H9 (cell line): ENCODE data around the gene KIF26B. TPM values are rescaled to one million over a fixed set of nuclear protein-coding genes. Genes with fewer than 3 reads are reported as not detected.
A peak's percentile ranks its signal among the peaks of the same experiment; 100 is the strongest.

Experiments
- DNase-seq: peaks from one replicate; pipeline ENCODE4 v3.0.0-alpha.2; 2017
- H2AFZ ChIP-seq: one replicate; pipeline ENCODE4 v1.6.1; 2013; ENCODE audit warnings: mild to moderate bottlenecking, low read length, control low read depth, moderate library complexity
- H2AK5ac ChIP-seq: 2 replicates; pipeline ENCODE4 v1.6.1; 2013; ENCODE audit warnings: low read length, control low read depth, mixed read lengths; ENCODE audit not compliant: insufficient read length
- H2BK120ac ChIP-seq: one replicate; pipeline ENCODE4 v1.6.1; 2013; ENCODE audit warnings: low read depth, mild to moderate bottlenecking, low read length, control low read depth, inconsistent platforms; ENCODE audit not compliant: poor library complexity, severe bottlenecking
- H2BK12ac ChIP-seq: 2 replicates; pipeline ENCODE4 v1.6.1; 2013; ENCODE audit warnings: low read length, control low read depth, mixed read lengths, low read depth; ENCODE audit not compliant: insufficient read length
- H2BK15ac ChIP-seq: 2 replicates; pipeline ENCODE4 v1.6.1; 2013; ENCODE audit warnings: low read depth, low read length, control low read depth
- H2BK20ac ChIP-seq: one replicate; pipeline ENCODE4 v1.6.1; 2013; ENCODE audit warnings: low read depth, mild to moderate bottlenecking, low read length, control low read depth, inconsistent platforms; ENCODE audit not compliant: poor library complexity, severe bottlenecking
- H2BK5ac ChIP-seq: 2 replicates; pipeline ENCODE4 v1.6.1; 2013; ENCODE audit warnings: low read length, control low read depth, mixed read lengths; ENCODE audit not compliant: insufficient read length
- H3K14ac ChIP-seq: 2 replicates; pipeline ENCODE4 v1.6.1; 2013; ENCODE audit warnings: low read length, control low read depth; ENCODE audit not compliant: insufficient read depth
- H3K18ac ChIP-seq: 2 replicates; pipeline ENCODE4 v1.6.1; 2013; ENCODE audit warnings: low read depth, mild to moderate bottlenecking, mixed read lengths, low read length, control low read depth; ENCODE audit not compliant: insufficient read length
- H3K23ac ChIP-seq: 2 replicates; pipeline ENCODE4 v1.6.1; 2013; ENCODE audit warnings: low read length, control low read depth, mixed read lengths, low read depth; ENCODE audit not compliant: insufficient read length
- H3K23me2 ChIP-seq: 2 replicates; pipeline ENCODE4 v1.6.1; 2013; ENCODE audit warnings: low read depth, mild to moderate bottlenecking, mixed read lengths, low read length, control low read depth; ENCODE audit not compliant: insufficient read length, poor library complexity, severe bottlenecking
- H3K27ac ChIP-seq: 2 replicates; pipeline ENCODE4 v1.5.1; 2013; ENCODE audit warnings: low read length, control low read depth, mixed read lengths, low read depth; ENCODE audit not compliant: insufficient read length
- H3K27me3 ChIP-seq: 2 replicates; pipeline ENCODE4 v1.6.1; 2013; ENCODE audit warnings: low read length, control low read depth, inconsistent platforms; ENCODE audit not compliant: insufficient read depth
- H3K4ac ChIP-seq: 2 replicates; pipeline ENCODE4 v1.6.1; 2013; ENCODE audit warnings: low read depth, mild to moderate bottlenecking, control low read depth, inconsistent platforms, low read length, moderate library complexity
- H3K4me1 ChIP-seq: 2 replicates; pipeline ENCODE4 v1.6.1; 2013; ENCODE audit warnings: low read length, control low read depth, inconsistent platforms; ENCODE audit not compliant: insufficient read depth
- H3K4me2 ChIP-seq: 2 replicates; pipeline ENCODE4 v1.6.1; 2013; ENCODE audit warnings: low read length, control low read depth, mixed read lengths; ENCODE audit not compliant: insufficient read length, insufficient read depth
- H3K56ac ChIP-seq: 2 replicates; pipeline ENCODE4 v1.6.1; 2013; ENCODE audit warnings: low read depth, mild to moderate bottlenecking, mixed read lengths, low read length, control low read depth; ENCODE audit not compliant: insufficient read length
- H3K79me1 ChIP-seq: 2 replicates; pipeline ENCODE4 v1.6.1; 2013; ENCODE audit warnings: low read depth, mild to moderate bottlenecking, moderate library complexity, low read length, control low read depth, inconsistent platforms; ENCODE audit not compliant: insufficient read depth, poor library complexity, severe bottlenecking
- H3K79me2 ChIP-seq: 2 replicates; pipeline ENCODE4 v1.6.1; 2013; ENCODE audit warnings: low read length, control low read depth, inconsistent platforms; ENCODE audit not compliant: insufficient read depth
- H3K9ac ChIP-seq: 2 replicates; pipeline ENCODE4 v1.6.1; 2013; ENCODE audit warnings: low read length, control low read depth, mixed read lengths; ENCODE audit not compliant: insufficient read length; ENCODE audit errors: extremely low read depth
- H3K9me3 ChIP-seq: one replicate; pipeline ENCODE4 v1.6.1; 2013; ENCODE audit warnings: low read depth, low read length, inconsistent platforms; ENCODE audit not compliant: control insufficient read depth
- H3T11ph ChIP-seq: one replicate; pipeline ENCODE4 v1.6.1; 2013; ENCODE audit warnings: mild to moderate bottlenecking, low read length, control low read depth, inconsistent platforms
- H4K20me1 ChIP-seq: one replicate; pipeline ENCODE4 v1.6.1; 2013; ENCODE audit not compliant: control insufficient read depth, insufficient read length, insufficient read depth
- H4K5ac ChIP-seq: 2 replicates; pipeline ENCODE4 v1.6.1; 2013; ENCODE audit warnings: low read depth, mild to moderate bottlenecking, mixed read lengths, low read length, control low read depth; ENCODE audit not compliant: insufficient read length
- H4K8ac ChIP-seq: replicated peaks from 2 replicates; pipeline ENCODE4 v1.6.1; 2013; ENCODE audit warnings: low read length, control low read depth, mixed read lengths, low read depth; ENCODE audit not compliant: insufficient read length
- H4K91ac ChIP-seq: 2 replicates; pipeline ENCODE4 v1.6.1; 2013; ENCODE audit warnings: low read depth, mild to moderate bottlenecking, moderate library complexity, mixed read lengths, low read length, control low read depth; ENCODE audit not compliant: insufficient read length
- H3K27ac Mint-ChIP-seq, 3 experiments: 2 replicates in 2 of 3; 3 replicates in 1 of 3; pipeline ENCODE4 v1.8.0; 2020 to 2021; ENCODE audit warnings: mixed read lengths in 3 of 3, mild to moderate bottlenecking in 1 of 3, moderate library complexity in 1 of 3
- H3K27me3 Mint-ChIP-seq: 2 replicates; pipeline ENCODE4 v1.8.0; 2021; ENCODE audit warnings: low read depth, mild to moderate bottlenecking, moderate library complexity, mixed read lengths
- H3K36me3 Mint-ChIP-seq, 3 experiments: 2 replicates in 2 of 3; 3 replicates in 1 of 3; pipeline ENCODE4 v1.8.0; 2020 to 2021; ENCODE audit warnings: low read depth in 3 of 3, mixed read lengths in 3 of 3; ENCODE audit not compliant: insufficient read depth in 1 of 3
- H3K4me1 Mint-ChIP-seq, 2 experiments: 2 replicates each; pipeline ENCODE4 v1.8.0; 2020; ENCODE audit warnings: mixed read lengths in 2 of 2
- H3K4me3 Mint-ChIP-seq, 2 experiments: 2 replicates in 1 of 2; 3 replicates in 1 of 2; pipeline ENCODE4 v1.8.0; 2020 to 2021; ENCODE audit warnings: mild to moderate bottlenecking in 2 of 2, mixed read lengths in 2 of 2, moderate library complexity in 1 of 2
- H3K9me3 Mint-ChIP-seq, 2 experiments: 2 replicates in 1 of 2; 3 replicates in 1 of 2; pipeline ENCODE4 v1.8.0; 2020; ENCODE audit warnings: mild to moderate bottlenecking in 2 of 2, mixed read lengths in 2 of 2, moderate library complexity in 1 of 2
- WGBS: extraction: QIAGEN DNeasy Blood & Tissue Kit; methylation state at CpG from one replicate; pipeline ENCODE4 v1.1.7; 2013; ENCODE audit warnings: missing lambda C conversion rate, low lambda C conversion rate, mixed read lengths; ENCODE audit not compliant: insufficient read length; ENCODE audit errors: extremely low coverage; 5-methylcytosine and 5-hydroxymethylcytosine counted together
- total RNA-seq: library from RNA; stranded (reverse); gene quantifications from 2 replicates; pipeline ENCODE4 v1.2.1, GENCODE V29; 2021
- TF ChIP-seq, protein P1 (sequence below): fragments of 200-600 bp; sonication (generic); conservative IDR thresholded peaks from 3 replicates; pipeline ENCODE4 v1.8.0; 2021; ENCODE audit warnings: antibody characterized with exemption, mild to moderate bottlenecking

The KIF26B gene
- total RNA-seq, 1 experiment from 2014 or later, result 0.13 TPM

DNA sequence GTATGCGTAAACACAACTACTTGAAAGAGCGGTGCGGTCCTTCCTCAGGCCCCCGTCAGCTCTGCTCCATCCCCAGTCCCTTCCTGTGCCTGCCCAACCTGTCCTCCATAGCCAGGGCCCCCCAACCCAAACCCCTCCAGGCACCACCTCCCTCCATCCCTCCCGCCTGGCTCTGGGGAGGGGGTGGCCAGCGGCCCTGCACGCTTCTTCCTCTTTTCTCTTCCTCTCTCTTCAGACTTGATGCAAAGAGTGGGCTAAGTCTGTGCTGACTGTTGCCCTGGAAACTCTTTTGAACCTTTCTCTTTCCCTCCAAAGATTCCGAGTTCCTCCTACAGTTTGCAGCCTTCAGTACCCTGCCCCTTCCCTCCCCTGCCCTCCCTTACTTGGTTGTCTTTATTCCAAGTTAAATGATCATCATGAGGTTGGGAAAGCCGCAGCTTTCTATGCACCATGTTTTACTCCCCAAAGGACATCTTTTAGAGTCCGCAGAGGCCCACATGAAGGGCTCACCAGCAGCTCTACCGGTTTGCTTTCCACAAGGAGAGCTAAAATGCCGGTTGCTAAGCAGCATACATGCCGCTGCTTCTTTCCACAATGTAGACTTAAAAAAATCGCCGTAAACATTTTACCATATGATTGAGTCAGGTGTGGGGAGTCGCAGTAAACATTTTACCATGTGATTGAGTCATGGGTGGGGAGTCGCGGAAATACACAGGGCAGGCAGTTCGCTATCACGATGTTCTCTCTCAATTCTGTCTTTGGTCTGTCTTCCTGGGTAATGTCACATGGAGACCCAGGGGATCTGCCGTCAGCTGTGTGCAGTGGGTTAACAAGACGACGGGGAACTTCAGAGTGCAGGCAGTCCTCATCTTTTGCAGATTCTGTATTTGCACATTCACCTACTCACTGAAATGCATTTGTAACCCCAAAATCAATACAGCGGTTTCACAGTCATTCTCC is 525.3 kb downstream of the KIF26B start:
- Histone ChIP-seq H4K91ac (no peak overlapping the region), H3K9me3 (no peaks in the 10 kb centered on the region), H2BK20ac (no peak overlapping the region), H4K5ac (no peak overlapping the region), H3K23ac (no peak overlapping the region), H3K9ac (no peak overlapping the region), H3K27ac (no peak overlapping the region), H3K27me3 (no peaks in the 10 kb centered on the region), H2BK15ac (no peak overlapping the region), H3K79me2 (no peaks in the 10 kb centered on the region), H3K14ac (no peak overlapping the region), H2AK5ac (no peak overlapping the region), H2BK12ac (no peak overlapping the region), H2AFZ (no peak overlapping the region), H3K56ac (no peak overlapping the region), H3K18ac (no peak overlapping the region), H3K4me2 (no peak overlapping the region), H3K23me2 (no peaks in the 10 kb centered on the region), H2BK120ac (no peak overlapping the region), H3T11ph (no peak overlapping the region), H2BK5ac (no peak overlapping the region), H4K8ac (no peak overlapping the region), H3K4me1 (no peaks in the 10 kb centered on the region), H4K20me1 (no peaks in the 10 kb centered on the region), H3K79me1 (no peaks in the 10 kb centered on the region), H3K4ac (no peak overlapping the region)
- TF ChIP-seq, protein P1, sequence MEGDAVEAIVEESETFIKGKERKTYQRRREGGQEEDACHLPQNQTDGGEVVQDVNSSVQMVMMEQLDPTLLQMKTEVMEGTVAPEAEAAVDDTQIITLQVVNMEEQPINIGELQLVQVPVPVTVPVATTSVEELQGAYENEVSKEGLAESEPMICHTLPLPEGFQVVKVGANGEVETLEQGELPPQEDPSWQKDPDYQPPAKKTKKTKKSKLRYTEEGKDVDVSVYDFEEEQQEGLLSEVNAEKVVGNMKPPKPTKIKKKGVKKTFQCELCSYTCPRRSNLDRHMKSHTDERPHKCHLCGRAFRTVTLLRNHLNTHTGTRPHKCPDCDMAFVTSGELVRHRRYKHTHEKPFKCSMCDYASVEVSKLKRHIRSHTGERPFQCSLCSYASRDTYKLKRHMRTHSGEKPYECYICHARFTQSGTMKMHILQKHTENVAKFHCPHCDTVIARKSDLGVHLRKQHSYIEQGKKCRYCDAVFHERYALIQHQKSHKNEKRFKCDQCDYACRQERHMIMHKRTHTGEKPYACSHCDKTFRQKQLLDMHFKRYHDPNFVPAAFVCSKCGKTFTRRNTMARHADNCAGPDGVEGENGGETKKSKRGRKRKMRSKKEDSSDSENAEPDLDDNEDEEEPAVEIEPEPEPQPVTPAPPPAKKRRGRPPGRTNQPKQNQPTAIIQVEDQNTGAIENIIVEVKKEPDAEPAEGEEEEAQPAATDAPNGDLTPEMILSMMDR, result no peak
- Mint-ChIP-seq H3K27ac (no peak overlapping the region), H3K36me3 (no peaks in the 10 kb centered on the region), H3K4me3 (no peak overlapping the region), H3K9me3 (no peaks in the 10 kb centered on the region), H3K4me1 (0 out of 4 replicates have a peak, but pooled peaks cover 0 to 4% of the 10 kb centered on the region in 2 experiments), H3K27me3 (peaks cover 3% of the 10 kb centered on the region; the same call in 1 of the 2 replicates)
- peak; percentile 15 for DNase-seq
- WGBS, result no CpG with 5 or more reads among the region's 24 CpGs
